GM23338 (cell line): Measurements from ENCODE around the gene GNAT1. TPM values are rescaled to one million over a fixed set of nuclear protein-coding genes. Genes with fewer than 3 reads are reported as not detected.

ENCODE experiments used
- ATAC-seq: fragments of 200-7000 bp; cut with Tn5 transposase; 3 replicates; pipeline ENCODE4 v1.9.1; 2020
- DNase-seq: peaks from one replicate; pipeline ENCODE4 v3.0.0-alpha.2; 2015; ENCODE audit warnings: low spot score
- H2AFZ ChIP-seq: fragments of 200-600 bp; sonication (generic); 2 replicates; pipeline ENCODE4 v1.8.0; 2016; ENCODE audit warnings: antibody characterized with exemption, mild to moderate bottlenecking, moderate library complexity
- H3F3A ChIP-seq: fragments of 200-600 bp; sonication (generic); replicated peaks from 2 replicates; pipeline ENCODE4 v1.8.0; 2017; ENCODE audit warnings: antibody characterized with exemption, mixed run types, low read depth
- H3K27ac ChIP-seq: fragments of 200-600 bp; sonication (generic); 2 replicates; pipeline ENCODE4 v1.6.1; 2016; ENCODE audit warnings: low read depth
- H3K27me3 ChIP-seq: fragments of 200-600 bp; sonication (generic); 2 replicates; pipeline ENCODE4 v1.8.0; 2016; ENCODE audit warnings: mild to moderate bottlenecking, mixed run types, moderate library complexity; ENCODE audit not compliant: insufficient read depth
- H3K36me3 ChIP-seq: fragments of 200-600 bp; sonication (generic); 2 replicates; pipeline ENCODE4 v1.8.0; 2016; ENCODE audit warnings: mild to moderate bottlenecking; ENCODE audit not compliant: insufficient read depth
- H3K4me1 ChIP-seq: fragments of 200-600 bp; sonication (generic); 2 replicates; pipeline ENCODE4 v1.8.0; 2016; ENCODE audit warnings: mild to moderate bottlenecking, moderate library complexity; ENCODE audit not compliant: insufficient read depth
- H3K4me2 ChIP-seq: fragments of 200-600 bp; sonication (generic); 2 replicates; pipeline ENCODE4 v1.7.1; 2017; ENCODE audit warnings: mixed run types
- H3K4me3 ChIP-seq: fragments of 200-600 bp; sonication (generic); 2 replicates; pipeline ENCODE4 v1.6.1; 2016; ENCODE audit warnings: mixed run types
- H3K79me2 ChIP-seq: fragments of 200-600 bp; sonication (generic); replicated peaks from 2 replicates; pipeline ENCODE4 v1.8.0; 2017; ENCODE audit warnings: mild to moderate bottlenecking; ENCODE audit not compliant: insufficient read depth
- H3K9me2 ChIP-seq: fragments of 200-600 bp; sonication (generic); 2 replicates; pipeline ENCODE4 v1.8.0; 2017; ENCODE audit not compliant: insufficient read depth
- H4K20me1 ChIP-seq: fragments of 200-600 bp; sonication (generic); replicated peaks from 2 replicates; pipeline ENCODE4 v1.8.0; 2017; ENCODE audit warnings: mild to moderate bottlenecking; ENCODE audit not compliant: insufficient read depth
- H3K27ac Mint-ChIP-seq: 2 replicates; pipeline ENCODE4 v1.8.0; 2020; ENCODE audit warnings: inconsistent platforms, mild to moderate bottlenecking, moderate library complexity, mixed read lengths
- H3K27me3 Mint-ChIP-seq: 3 replicates; pipeline ENCODE4 v1.8.0; 2022; ENCODE audit warnings: low read depth, mild to moderate bottlenecking, moderate library complexity, mixed read lengths, inconsistent platforms; ENCODE audit not compliant: insufficient read depth, poor library complexity
- H3K36me3 Mint-ChIP-seq: 3 replicates; pipeline ENCODE4 v1.8.0; 2021; ENCODE audit warnings: low read depth, mild to moderate bottlenecking, inconsistent platforms, moderate library complexity, mixed read lengths
- H3K4me1 Mint-ChIP-seq: 3 replicates; pipeline ENCODE4 v1.8.0; 2020; ENCODE audit warnings: mild to moderate bottlenecking, inconsistent platforms, mixed read lengths
- H3K4me3 Mint-ChIP-seq: 3 replicates; pipeline ENCODE4 v1.8.0; 2021; ENCODE audit warnings: moderate library complexity, mild to moderate bottlenecking, inconsistent platforms, mixed read lengths
- H3K9me3 Mint-ChIP-seq: 3 replicates; pipeline ENCODE4 v1.8.0; 2020; ENCODE audit warnings: moderate library complexity, mild to moderate bottlenecking, inconsistent platforms, mixed read lengths
- CREB1 ChIP-seq: fragments of 250-450 bp; sonication (Bioruptor Pico); IDR thresholded peaks from 2 replicates; pipeline ENCODE4 v1.5.0; 2020; ENCODE audit warnings: low read depth, mild to moderate bottlenecking, moderate library complexity
- CTCF ChIP-seq, 2 experiments: fragments of 200-600 bp in 1 of 2; sonication (generic) in 1 of 2; conservative IDR thresholded peaks; 2 replicates each; pipeline versions ENCODE4 v1.5.1 to v1.6.1; 2016 to 2017; ENCODE audit warnings: antibody characterized with exemption in 2 of 2, low read depth in 2 of 2, mild to moderate bottlenecking in 2 of 2, moderate library complexity in 1 of 2
- EZH2 ChIP-seq: fragments of 200-600 bp; sonication (generic); IDR thresholded peaks from one replicate; pipeline ENCODE4 v1.8.0; 2017; ENCODE audit warnings: antibody characterized with exemption, mild to moderate bottlenecking, low read depth; ENCODE audit not compliant: unreplicated experiment
- JUNB ChIP-seq: IDR thresholded peaks from one replicate; pipeline ENCODE4 v1.6.1; 2016; ENCODE audit warnings: antibody characterized with exemption; ENCODE audit not compliant: unreplicated experiment
- NANOG ChIP-seq: IDR thresholded peaks from 2 replicates; pipeline ENCODE4 v1.6.1; 2016; ENCODE audit warnings: antibody characterized with exemption, borderline replicate concordance
- POLR2AphosphoS5 ChIP-seq: IDR thresholded peaks from 2 replicates; pipeline ENCODE4 v1.6.1; 2016; ENCODE audit warnings: antibody characterized with exemption, low read depth
- REST ChIP-seq: IDR thresholded peaks from one replicate; pipeline ENCODE4 v1.6.1; 2018; ENCODE audit warnings: antibody characterized with exemption; ENCODE audit not compliant: unreplicated experiment
- STAT1 ChIP-seq: IDR thresholded peaks from one replicate; pipeline ENCODE4 v1.6.1; 2016; ENCODE audit warnings: antibody characterized with exemption; ENCODE audit not compliant: unreplicated experiment
- ZNF114 ChIP-seq: fragments of 250-450 bp; sonication (Bioruptor Pico); IDR thresholded peaks from 2 replicates; pipeline ENCODE4 v1.5.0; 2020; ENCODE audit warnings: mild to moderate bottlenecking, moderate library complexity
- ZNF331 ChIP-seq: fragments of 250-450 bp; sonication (Bioruptor Pico); IDR thresholded peaks from 2 replicates; pipeline ENCODE4 v1.5.0; 2020; ENCODE audit warnings: low read depth, mild to moderate bottlenecking, moderate library complexity
- polyA plus RNA-seq: library from polyadenylated mRNA; unstranded; fragments of >200 nt; fragmentation: Nextera tagmentation; extraction: Ambion mirVana; gene quantifications from 2 replicates; pipeline ENCODE4 v1.2.1, GENCODE V29; 2016
- total RNA-seq: library from RNA; depleted of rRNA; stranded (reverse); fragments of >200 nt; shearing (Covaris generic); gene quantifications from 2 replicates; pipeline ENCODE4 v1.2.3, GENCODE V29; 2014

The GNAT1 gene
- total and polyA plus RNA-seq, 2 experiments from 2014 or later = not detected

- no peak overlapping the region for H3K4me3 Mint-ChIP-seq
- 0 out of 2 replicates have a peak overlapping the region, but pooled peaks have one; percentile 62 for H3K27ac Mint-ChIP-seq
- Histone ChIP-seq H4K20me1 (peaks cover 11% of the 10 kb centered on the region; the same call in 1 of the 2 replicates), H3K4me3 (no peak overlapping the region), H3K9me2 (no peaks in the 10 kb centered on the region), H2AFZ (no peak overlapping the region), H3K4me2 (no peak overlapping the region), H3K79me2 (peaks cover 17% of the 10 kb centered on the region), H3K4me1 (peaks cover 12% of the 10 kb centered on the region), H3K27ac (no peak overlapping the region), H3K27me3 (no peaks in the 10 kb centered on the region), H3K36me3 (no peaks in the 10 kb centered on the region; the same call in 1 of the 2 replicates), H3F3A (no peaks in the 10 kb centered on the region)
- TF ChIP-seq CTCF (conservative IDR thresholded peaks at IDR 0.05; ENCODE audit: low read depth in 2 of 2) (no peak), REST (no peak), STAT1 (no peak), NANOG (no peak), POLR2AphosphoS5 (no peak), JUNB (no peak)
- peaks cover 11% of the 10 kb centered on the region for H3K36me3 Mint-ChIP-seq
- ATAC-seq = no peak
- H3K9me3 Mint-ChIP-seq = no peaks in the 10 kb centered on the region
- no peak for DNase-seq
- H3K27me3 Mint-ChIP-seq = peaks cover 3% of the 10 kb centered on the region
- H3K4me1 Mint-ChIP-seq = peaks cover 27% of the 10 kb centered on the region
These were observed 19.7 kb upstream of the GNAT1 start for GRCh38 chr3:50171540-50172301.

GRCh38 chr3:50172626-50173220 is 18.7 kb upstream of the GNAT1 start:
- H4K20me1 ChIP-seq = peaks cover 11% of the 10 kb centered on the region; the same call in 1 of the 2 replicates
- no peaks in the 10 kb centered on the region for H3F3A ChIP-seq
- H3K27me3 ChIP-seq = no peaks in the 10 kb centered on the region
- ATAC-seq = no peak
- H3K4me2 ChIP-seq = no peak overlapping the region
- H3K79me2 ChIP-seq = peaks cover 9% of the 10 kb centered on the region
- H3K27ac ChIP-seq = no peak overlapping the region
- H3K27me3 Mint-ChIP-seq = peaks cover 3% of the 10 kb centered on the region
- peaks cover 19% of the 10 kb centered on the region for H3K4me1 Mint-ChIP-seq
- H3K36me3 ChIP-seq = no peaks in the 10 kb centered on the region; the same call in 1 of the 2 replicates
- no peaks in the 10 kb centered on the region for H3K9me3 Mint-ChIP-seq
- H3K4me3 Mint-ChIP-seq = no peak overlapping the region
- DNase-seq = no peak
- peaks cover 4% of the 10 kb centered on the region; the same call in 1 of the 2 replicates for H3K4me1 ChIP-seq
- no peaks in the 10 kb centered on the region for H3K9me2 ChIP-seq
- no peak overlapping the region for H2AFZ ChIP-seq
- peaks cover 9% of the 10 kb centered on the region for H3K36me3 Mint-ChIP-seq
- no peak overlapping the region for H3K4me3 ChIP-seq
- H3K27ac Mint-ChIP-seq = no peak overlapping the region
- TF ChIP-seq JUNB (no peak), NANOG (no peak), EZH2 (no peak), ZNF114 (CRISPR knock-in tag) (no peak), CREB1 (no peak), REST (no peak), POLR2AphosphoS5 (no peak), ZNF331 (CRISPR knock-in tag) (no peak), STAT1 (no peak), CTCF (conservative IDR thresholded peaks at IDR 0.05; ENCODE audit: low read depth in 2 of 2) (no peak)
